ENCODE measurements around the gene ZBED1. TPM values are rescaled to one million over a fixed set of nuclear protein-coding genes. Genes with fewer than 3 reads are reported as not detected.
"Not testable (repeated sequence)": the region's sequence is repeated elsewhere in the genome, so short reads cannot be mapped to it uniquely, and the experiment has no call there.

The ZBED1 gene
- total RNA-seq, 4 donors from 2014 or later: 28.3 to 46.5 (median 34.2) TPM

DNA sequence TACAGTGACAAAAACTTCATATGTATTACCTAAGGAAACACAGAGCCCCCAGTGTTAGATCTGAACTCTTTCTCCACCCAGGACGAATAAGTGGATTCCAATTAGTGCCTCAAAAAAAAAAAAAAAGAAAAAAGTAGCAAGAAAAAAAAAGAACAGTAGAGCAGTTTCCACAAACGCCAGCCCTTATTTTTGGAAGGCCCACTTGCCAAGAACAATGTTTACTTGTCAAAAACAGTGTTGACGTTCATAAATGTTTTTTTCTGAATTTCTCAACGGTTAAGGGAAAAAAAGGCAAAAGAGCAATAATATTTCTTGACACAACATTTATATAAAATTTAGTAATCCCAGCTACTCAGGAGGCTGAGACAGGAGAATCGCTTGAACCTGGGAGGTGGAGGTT, 38.7 kb downstream of the ZBED1 start:
- DNase-seq (ENCODE audit: low spot score) (no peak), ATAC-seq (ENCODE audit: low FRiP score) (no peak)
- TF ChIP-seq, protein P1, sequence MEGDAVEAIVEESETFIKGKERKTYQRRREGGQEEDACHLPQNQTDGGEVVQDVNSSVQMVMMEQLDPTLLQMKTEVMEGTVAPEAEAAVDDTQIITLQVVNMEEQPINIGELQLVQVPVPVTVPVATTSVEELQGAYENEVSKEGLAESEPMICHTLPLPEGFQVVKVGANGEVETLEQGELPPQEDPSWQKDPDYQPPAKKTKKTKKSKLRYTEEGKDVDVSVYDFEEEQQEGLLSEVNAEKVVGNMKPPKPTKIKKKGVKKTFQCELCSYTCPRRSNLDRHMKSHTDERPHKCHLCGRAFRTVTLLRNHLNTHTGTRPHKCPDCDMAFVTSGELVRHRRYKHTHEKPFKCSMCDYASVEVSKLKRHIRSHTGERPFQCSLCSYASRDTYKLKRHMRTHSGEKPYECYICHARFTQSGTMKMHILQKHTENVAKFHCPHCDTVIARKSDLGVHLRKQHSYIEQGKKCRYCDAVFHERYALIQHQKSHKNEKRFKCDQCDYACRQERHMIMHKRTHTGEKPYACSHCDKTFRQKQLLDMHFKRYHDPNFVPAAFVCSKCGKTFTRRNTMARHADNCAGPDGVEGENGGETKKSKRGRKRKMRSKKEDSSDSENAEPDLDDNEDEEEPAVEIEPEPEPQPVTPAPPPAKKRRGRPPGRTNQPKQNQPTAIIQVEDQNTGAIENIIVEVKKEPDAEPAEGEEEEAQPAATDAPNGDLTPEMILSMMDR (IDR thresholded peaks at IDR 0.05): no peak

DNA sequence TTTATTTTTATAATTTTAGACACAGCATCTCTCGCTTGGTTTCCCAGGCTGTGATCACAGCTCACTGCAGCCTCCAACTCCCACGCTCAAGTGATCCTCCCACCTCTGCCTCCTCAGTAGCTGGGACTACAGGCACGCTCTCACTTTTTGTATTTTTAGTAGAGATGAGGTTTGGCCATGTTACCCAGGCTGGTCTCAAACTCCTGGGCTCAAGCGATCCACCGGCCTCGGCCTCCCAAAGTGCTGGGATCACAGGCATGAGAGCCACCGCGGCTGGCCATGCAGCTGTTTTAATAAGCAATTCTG, 39.1 kb downstream of the ZBED1 start:
- TF ChIP-seq, protein P1 (IDR thresholded peaks at IDR 0.05): no peak
- DNase-seq (ENCODE audit: low spot score) (no peak), ATAC-seq (ENCODE audit: low FRiP score) (no peak)

DNA sequence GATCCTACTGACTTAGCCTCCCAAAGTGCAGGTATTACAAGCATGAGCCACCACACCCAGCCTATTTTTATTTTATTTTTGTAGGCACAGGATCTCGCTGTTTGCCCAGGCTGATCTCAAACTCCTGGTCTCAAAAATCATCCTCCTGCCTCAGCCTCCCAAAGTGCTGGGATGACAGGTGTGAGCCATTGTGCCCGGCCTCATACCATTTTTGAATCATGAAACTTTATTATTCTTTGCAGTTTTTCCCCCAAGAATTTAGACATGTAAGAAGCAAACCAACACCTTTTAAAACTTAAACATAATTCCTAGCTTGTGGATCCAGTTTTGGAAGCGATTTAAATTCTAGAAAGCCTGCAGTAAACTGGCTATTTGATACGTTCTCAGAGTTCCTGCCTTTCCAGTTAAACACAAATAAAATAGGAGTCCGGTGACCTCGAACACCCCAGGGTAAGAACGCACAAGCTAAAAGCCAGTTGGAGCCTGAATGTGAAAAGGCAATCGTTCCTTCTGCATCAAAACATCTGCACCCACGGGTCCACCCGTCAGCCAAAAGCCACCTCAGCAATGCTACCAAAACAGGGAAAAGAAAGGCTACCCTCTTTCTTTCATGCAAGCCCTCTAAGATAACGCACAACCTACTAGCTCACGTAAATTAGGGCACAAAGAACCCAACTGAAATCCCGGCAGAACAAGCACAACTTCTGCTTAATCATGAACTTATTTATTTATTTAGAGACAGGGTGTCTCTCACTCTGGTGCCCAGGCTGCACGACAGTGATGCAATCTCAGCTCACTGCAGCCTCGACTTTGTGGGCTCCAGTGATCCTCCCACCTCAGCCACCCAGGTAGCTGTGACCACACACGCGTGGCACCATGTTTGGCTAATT, 39.7 kb downstream of the ZBED1 start:
- not testable (repeated sequence) for DNase-seq (ENCODE audit: low spot score)

DNA sequence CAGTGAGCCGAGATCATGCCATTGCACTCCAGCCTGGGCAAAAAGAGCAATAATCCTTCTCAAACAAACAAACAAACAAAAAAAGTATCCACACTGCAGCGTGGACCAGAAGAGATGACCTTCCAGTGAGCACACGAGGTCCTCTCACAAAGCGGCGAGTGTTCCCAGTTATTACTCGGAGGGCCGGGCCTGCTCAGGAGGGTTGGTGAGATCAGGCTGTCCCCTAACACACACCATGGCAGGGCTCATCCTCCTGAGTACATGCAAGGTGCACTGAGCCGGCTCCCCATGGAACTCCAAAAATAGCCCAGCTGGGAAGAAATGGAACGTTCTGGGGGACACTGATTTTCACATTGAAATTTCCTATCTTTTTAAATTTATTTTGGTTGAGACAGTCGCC, 40.7 kb downstream of the ZBED1 start:
- not testable (repeated sequence) for DNase-seq (ENCODE audit: low spot score); ATAC-seq (ENCODE audit: low FRiP score)

More for the DNA sequence above, 39.7 kb downstream of the ZBED1 start:
- not testable (repeated sequence) for ATAC-seq (ENCODE audit: low FRiP score)

DNA sequence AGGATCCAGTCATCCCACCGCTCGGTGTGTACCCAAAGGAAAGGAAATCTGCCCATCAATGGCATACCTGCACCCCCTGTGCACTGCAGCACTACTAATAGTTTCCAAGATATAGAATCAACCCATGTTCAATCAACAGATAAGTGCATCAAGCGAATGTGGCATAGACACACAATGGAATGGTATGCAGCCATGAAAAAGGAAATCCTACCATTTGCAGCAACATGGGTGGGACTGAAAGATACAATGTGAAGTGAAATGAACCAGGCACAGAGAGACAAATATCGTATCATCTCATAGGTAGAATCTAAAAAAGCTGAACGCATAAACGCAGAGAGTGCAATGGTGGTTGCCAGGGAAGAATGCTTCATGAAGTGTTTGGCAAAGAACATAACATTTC, 42.5 kb downstream of the ZBED1 start:
- TF ChIP-seq, protein P1 (IDR thresholded peaks at IDR 0.05): no peak
- no peak for DNase-seq (ENCODE audit: low spot score)
- ATAC-seq (ENCODE audit: low FRiP score): no peak

DNA sequence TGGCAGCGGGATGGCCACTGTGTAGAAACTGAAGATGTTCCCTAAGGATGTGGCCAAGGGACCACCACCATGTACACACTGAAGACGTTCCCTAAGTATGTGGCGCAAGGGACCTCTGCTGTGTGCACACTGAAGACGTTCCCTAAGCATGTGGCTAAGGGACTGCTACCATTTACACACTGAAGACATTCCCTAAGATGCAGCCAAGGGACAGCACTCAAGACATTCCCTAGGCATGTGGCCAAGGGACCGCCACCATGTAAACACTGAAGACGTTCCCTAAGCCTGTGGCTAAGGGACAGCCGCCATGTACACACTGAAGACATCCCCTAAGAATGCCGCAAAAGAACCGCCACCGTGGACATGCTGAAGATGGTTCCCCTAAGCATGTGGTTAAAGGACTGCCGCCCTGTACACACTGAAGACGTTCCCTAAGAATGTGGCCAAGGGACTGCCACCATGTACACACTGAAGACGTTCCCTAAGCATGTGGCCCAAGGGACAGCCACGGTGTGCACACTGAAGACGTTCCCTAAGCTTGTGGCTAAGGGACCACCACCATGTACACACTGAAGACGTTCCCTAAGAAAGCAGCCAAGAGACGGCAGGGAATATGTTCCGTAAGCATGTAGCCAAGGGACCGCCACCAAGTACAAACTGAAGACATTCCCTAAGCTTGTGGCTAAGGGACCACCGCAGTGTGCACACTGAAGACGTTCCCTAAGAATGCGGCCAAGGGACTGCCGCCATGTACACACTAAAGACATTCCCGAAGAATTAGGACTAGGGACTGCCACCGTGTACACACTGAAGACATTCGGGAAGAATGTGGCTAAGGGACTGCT, 43.3 kb downstream of the ZBED1 start:
- ATAC-seq (ENCODE audit: low FRiP score): no peak
- no peak for DNase-seq (ENCODE audit: low spot score)
- TF ChIP-seq, protein P1 (IDR thresholded peaks at IDR 0.05): no peak

DNA sequence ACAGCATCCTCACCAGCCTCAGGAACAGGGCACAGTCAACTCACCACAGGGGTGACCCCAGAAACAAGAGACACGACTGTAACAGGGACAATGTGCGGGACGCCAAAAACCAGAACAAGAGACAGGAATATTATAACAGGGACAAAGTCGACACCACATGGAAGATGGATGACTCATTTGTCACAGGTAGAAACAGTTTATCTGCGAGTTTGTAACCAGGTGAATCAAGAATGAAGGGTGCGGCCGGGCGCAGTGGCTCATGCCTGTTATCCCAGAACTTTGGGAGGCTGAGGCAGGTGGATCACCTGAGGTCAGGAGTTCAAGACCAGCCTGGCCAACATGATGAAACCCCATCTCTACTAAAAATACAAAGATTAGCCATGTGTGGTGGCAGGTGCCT, 44.7 kb downstream of the ZBED1 start:
- DNase-seq (ENCODE audit: low spot score); ATAC-seq (ENCODE audit: low FRiP score): not testable (repeated sequence)

DNA sequence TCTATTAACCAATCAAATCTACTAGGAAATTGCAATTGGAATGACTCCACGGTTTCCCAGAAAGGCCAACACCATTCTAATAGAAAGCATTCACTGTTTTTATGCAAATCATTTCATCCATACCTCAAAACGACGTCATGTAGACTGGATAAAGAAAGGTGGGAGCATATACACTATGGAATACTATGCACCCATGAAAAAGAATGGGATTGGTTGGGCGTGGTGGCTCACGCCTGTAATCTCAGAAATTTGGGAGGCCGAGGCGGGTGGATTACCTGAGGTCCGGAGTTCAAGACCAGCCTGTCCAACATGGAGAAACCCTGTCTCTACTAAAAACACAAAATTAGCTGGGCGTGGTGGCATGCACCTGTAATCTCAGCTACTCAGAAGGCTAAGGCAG, 46.2 kb downstream of the ZBED1 start:
- ATAC-seq (ENCODE audit: low FRiP score); DNase-seq (ENCODE audit: low spot score): not testable (repeated sequence)

DNA sequence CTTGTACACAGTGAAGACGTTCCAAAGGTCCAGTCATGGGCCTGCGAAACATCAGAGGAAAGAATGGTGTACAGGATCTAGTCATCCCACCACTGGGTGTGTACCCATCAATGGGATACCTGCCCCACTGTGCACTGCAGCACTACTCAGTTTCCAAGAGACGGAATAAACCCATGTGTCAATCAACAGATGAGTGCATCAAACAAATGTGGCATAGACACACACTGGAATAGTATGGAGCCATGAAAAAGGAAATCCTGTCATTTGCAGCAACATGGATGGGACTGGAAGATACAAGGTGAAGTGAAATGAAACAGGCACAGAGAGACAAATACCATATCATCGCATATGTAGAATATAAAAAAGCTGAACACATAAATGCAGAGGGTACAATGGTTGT, 48.0 kb downstream of the ZBED1 start:
- ATAC-seq (ENCODE audit: low FRiP score): no peak
- no peak for DNase-seq (ENCODE audit: low spot score)
- TF ChIP-seq, protein P1 (IDR thresholded peaks at IDR 0.05): no peak

Data from omental fat pad (tissue), 4 donors.